ENCODE results near the gene PNPT1.

GRCh38 chr2:55707751-55708150, 14.1 kb upstream of the PNPT1 start:
- TF ChIP-seq CTCF (IDR thresholded peaks at IDR 0.05; ENCODE audit: extremely low read depth in 1 of 2, insufficient read depth in 1 of 2, low read depth in 1 of 2, low read length in 2 of 2) (no peak), JUN (IDR thresholded peaks at IDR 0.05; ENCODE audit: borderline replicate concordance, insufficient read depth, insufficient read length, low read depth) (no peak), MAX (IDR thresholded peaks at IDR 0.05; ENCODE audit: insufficient read depth, insufficient read length) (no peak), EZH2 (IDR thresholded peaks at IDR 0.05; ENCODE audit: borderline replicate concordance, low read depth, low read length, severe bottlenecking) (no peak), GATA2 (IDR thresholded peaks at IDR 0.05; ENCODE audit: insufficient read depth, insufficient read length, low read depth, low read length) (no peak), FOS (IDR thresholded peaks at IDR 0.05; ENCODE audit: borderline replicate concordance, insufficient read depth, low read length) (no peak), POLR2AphosphoS5 (IDR thresholded peaks at IDR 0.05; ENCODE audit: insufficient read depth, low read depth, low read length) (no peak)
